ENCODE results near the gene GON4L. TPM values are rescaled to one million over a fixed set of nuclear protein-coding genes. Genes with fewer than 3 reads are reported as not detected.
A peak's percentile ranks its signal among the peaks of the same experiment; 100 is the strongest.

GON4L gene
- total and polyA plus RNA-seq, 2 of the 4 experiments (the other 2 are of a cell fraction), result 21.2 to 30.3 TPM

GRCh38 chr1:155897746-155898145, 40.7 kb upstream of the GON4L start:
- no peak overlapping the region for H3K23ac ChIP-seq (ENCODE audit: low read depth, low read length)
- in situ Hi-C loops (cut with MboI; ENCODE audit: low sequenced_read_pairs) (no loop called here), intact Hi-C loops (cut with micrococcal nuclease) (no loop called here), dilution Hi-C loops (cut with HindIII; ENCODE audit: low sequenced_read_pairs, unreplicated experiment) (no loop called here)
- no peak overlapping the region for H3K14ac ChIP-seq (replicated peaks; ENCODE audit: low read depth, low read length)
- H2AK9ac ChIP-seq (replicated peaks; ENCODE audit: low read depth, low read length, poor library complexity), result no peak overlapping the region
- no peak overlapping the region for H3K4ac ChIP-seq (ENCODE audit: low read depth, low read length)
- no peaks in the 10 kb centered on the region for H3K27me3 ChIP-seq (ENCODE audit: control insufficient read depth, insufficient read depth, low read length)
- no peak overlapping the region for H2AK5ac ChIP-seq (ENCODE audit: low read depth, low read length)
- H2BK20ac ChIP-seq (ENCODE audit: low read depth, low read length), result no peak overlapping the region
- no peak overlapping the region for H4K91ac ChIP-seq (ENCODE audit: insufficient read depth, low read depth, low read length)
- H4K5ac ChIP-seq (ENCODE audit: low read depth, low read length), result no peak overlapping the region
- ChIA-PET POLR2A (ENCODE audit: unreplicated experiment) (no interaction called here), CTCF (interaction anchor here (1.0 kb wide), 1 partner anchor 8 kb away, joined by 5 read pairs; no protein-coding TSS in a partner anchor)
- DNase-seq (peak; percentile 4), ATAC-seq (ENCODE audit: low read depth) (no peak)
- no peak overlapping the region for H4K8ac ChIP-seq (ENCODE audit: low read depth in 2 of 2, low read length in 2 of 2)
- H3K56ac ChIP-seq (ENCODE audit: extremely low read depth, insufficient read depth, low read length), result no peak overlapping the region
- BruUV-seq (replicated peaks), result no TSS peak
- H3K4me1 ChIP-seq (ENCODE audit: control insufficient read depth, insufficient read depth, low read length), result peaks cover 8% of the 10 kb centered on the region
- H2BK120ac ChIP-seq (ENCODE audit: low read depth, low read length), result no peak overlapping the region
- TF ChIP-seq RCOR1 (IDR thresholded peaks at IDR 0.05; ENCODE audit: insufficient replicate concordance, low read length), result no peak
- TF ChIP-seq MXI1 (IDR thresholded peaks at IDR 0.05; ENCODE audit: borderline replicate concordance, low read depth, low read length), result no peak
- no peak for TF ChIP-seq CHD1 (IDR thresholded peaks at IDR 0.05; ENCODE audit: low read depth, low read length)
- no peak for TF ChIP-seq NFE2L2 (IDR thresholded peaks at IDR 0.05; ENCODE audit: low read depth, low read length)
- TF ChIP-seq SMC3 (IDR thresholded peaks at IDR 0.05; ENCODE audit: low read depth, low read length), result no peak
- TF ChIP-seq MAZ (IDR thresholded peaks at IDR 0.05; ENCODE audit: borderline replicate concordance, low read depth, low read length), result no peak
- TF ChIP-seq CEBPB (IDR thresholded peaks at IDR 0.05; ENCODE audit: low read depth, low read length), result no peak
- no peak for TF ChIP-seq RAD21 (IDR thresholded peaks at IDR 0.05; ENCODE audit: low read length)
- TF ChIP-seq ELK1 (IDR thresholded peaks at IDR 0.05; ENCODE audit: borderline replicate concordance, low read depth, low read length), result no peak
- no peak for TF ChIP-seq RFX5 (IDR thresholded peaks at IDR 0.05; ENCODE audit: low read depth, low read length)
- TF ChIP-seq USF2 (IDR thresholded peaks at IDR 0.05; ENCODE audit: low read depth, low read length), result no peak
- H3K18ac ChIP-seq (ENCODE audit: low read depth, low read length), result no peak overlapping the region
- H3K9me1 ChIP-seq (ENCODE audit: insufficient read depth, low read length), result no peaks in the 10 kb centered on the region
- no peak overlapping the region for H3K27ac ChIP-seq (ENCODE audit: insufficient read depth, low read length)
- no CpG with 5 or more reads among the region's 1 CpG for WGBS, 2 experiments (ENCODE audit: extremely low coverage in 2 of 2, insufficient read length in 1 of 2)
- no peaks in the 10 kb centered on the region for H3K9me3 ChIP-seq (ENCODE audit: control insufficient read depth, insufficient read depth, low read length)
- no peak overlapping the region for H3K9ac ChIP-seq (ENCODE audit: low read depth, low read length)
- H3K79me1 ChIP-seq (ENCODE audit: low read depth in 1 of 2, low read length in 2 of 2), result peaks cover 4 to 23% of the 10 kb centered on the region in 2 experiments
- H3K4me2 ChIP-seq (ENCODE audit: low read depth, low read length), result no peak overlapping the region
- H4K20me1 ChIP-seq (ENCODE audit: insufficient read depth, low read length), result no peaks in the 10 kb centered on the region; the same call in 1 of the 2 replicates
- no peak overlapping the region for H2AFZ ChIP-seq (replicated peaks; ENCODE audit: low read length, poor library complexity)
- H3K36me3 ChIP-seq (ENCODE audit: control insufficient read depth, insufficient read depth, low read length), result peaks cover 43% of the 10 kb centered on the region
- no peak overlapping the region for H2BK15ac ChIP-seq (ENCODE audit: low read depth, low read length)
- H3K4me3 ChIP-seq (ENCODE audit: insufficient read depth, low read depth, low read length), result no peak overlapping the region
- no peak overlapping the region for H2BK5ac ChIP-seq (ENCODE audit: low read depth, low read length, poor library complexity, severe bottlenecking)

Data from IMR-90 (cell line).